GM23338 (cell line): ENCODE results near the gene IL1B.

Experiments used
- CREB1 ChIP-seq: fragments of 250-450 bp; sonication (Bioruptor Pico); IDR thresholded peaks from 2 replicates; pipeline ENCODE4 v1.5.0; 2020; ENCODE audit warnings: low read depth, mild to moderate bottlenecking, moderate library complexity
- CTCF ChIP-seq, 2 experiments: fragments of 200-600 bp in 1 of 2; sonication (generic) in 1 of 2; conservative IDR thresholded peaks; 2 replicates each; pipeline versions ENCODE4 v1.5.1 to v1.6.1; 2016 to 2017; ENCODE audit warnings: antibody characterized with exemption in 2 of 2, low read depth in 2 of 2, mild to moderate bottlenecking in 2 of 2, moderate library complexity in 1 of 2
- EZH2 ChIP-seq: fragments of 200-600 bp; sonication (generic); IDR thresholded peaks from one replicate; pipeline ENCODE4 v1.8.0; 2017; ENCODE audit warnings: antibody characterized with exemption, mild to moderate bottlenecking, low read depth; ENCODE audit not compliant: unreplicated experiment
- POLR2AphosphoS5 ChIP-seq: IDR thresholded peaks from 2 replicates; pipeline ENCODE4 v1.6.1; 2016; ENCODE audit warnings: antibody characterized with exemption, low read depth
- TF ChIP-seq, protein P1 (sequence below): IDR thresholded peaks from one replicate; pipeline ENCODE4 v1.6.1; 2018; ENCODE audit warnings: antibody characterized with exemption; ENCODE audit not compliant: unreplicated experiment

GRCh38 chr2:112877423-112877822 is 40.8 kb upstream of the IL1B start:
- TF ChIP-seq CREB1 (CRISPR knock-in tag) (no peak), CTCF (conservative IDR thresholded peaks at IDR 0.05; ENCODE audit: low read depth in 2 of 2) (no peak), EZH2 (no peak), POLR2AphosphoS5 (no peak)
- TF ChIP-seq, protein P1, sequence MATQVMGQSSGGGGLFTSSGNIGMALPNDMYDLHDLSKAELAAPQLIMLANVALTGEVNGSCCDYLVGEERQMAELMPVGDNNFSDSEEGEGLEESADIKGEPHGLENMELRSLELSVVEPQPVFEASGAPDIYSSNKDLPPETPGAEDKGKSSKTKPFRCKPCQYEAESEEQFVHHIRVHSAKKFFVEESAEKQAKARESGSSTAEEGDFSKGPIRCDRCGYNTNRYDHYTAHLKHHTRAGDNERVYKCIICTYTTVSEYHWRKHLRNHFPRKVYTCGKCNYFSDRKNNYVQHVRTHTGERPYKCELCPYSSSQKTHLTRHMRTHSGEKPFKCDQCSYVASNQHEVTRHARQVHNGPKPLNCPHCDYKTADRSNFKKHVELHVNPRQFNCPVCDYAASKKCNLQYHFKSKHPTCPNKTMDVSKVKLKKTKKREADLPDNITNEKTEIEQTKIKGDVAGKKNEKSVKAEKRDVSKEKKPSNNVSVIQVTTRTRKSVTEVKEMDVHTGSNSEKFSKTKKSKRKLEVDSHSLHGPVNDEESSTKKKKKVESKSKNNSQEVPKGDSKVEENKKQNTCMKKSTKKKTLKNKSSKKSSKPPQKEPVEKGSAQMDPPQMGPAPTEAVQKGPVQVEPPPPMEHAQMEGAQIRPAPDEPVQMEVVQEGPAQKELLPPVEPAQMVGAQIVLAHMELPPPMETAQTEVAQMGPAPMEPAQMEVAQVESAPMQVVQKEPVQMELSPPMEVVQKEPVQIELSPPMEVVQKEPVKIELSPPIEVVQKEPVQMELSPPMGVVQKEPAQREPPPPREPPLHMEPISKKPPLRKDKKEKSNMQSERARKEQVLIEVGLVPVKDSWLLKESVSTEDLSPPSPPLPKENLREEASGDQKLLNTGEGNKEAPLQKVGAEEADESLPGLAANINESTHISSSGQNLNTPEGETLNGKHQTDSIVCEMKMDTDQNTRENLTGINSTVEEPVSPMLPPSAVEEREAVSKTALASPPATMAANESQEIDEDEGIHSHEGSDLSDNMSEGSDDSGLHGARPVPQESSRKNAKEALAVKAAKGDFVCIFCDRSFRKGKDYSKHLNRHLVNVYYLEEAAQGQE, result no peak
